ENCODE measurements around the gene DYNLL1.

DYNLL1 gene

DNA sequence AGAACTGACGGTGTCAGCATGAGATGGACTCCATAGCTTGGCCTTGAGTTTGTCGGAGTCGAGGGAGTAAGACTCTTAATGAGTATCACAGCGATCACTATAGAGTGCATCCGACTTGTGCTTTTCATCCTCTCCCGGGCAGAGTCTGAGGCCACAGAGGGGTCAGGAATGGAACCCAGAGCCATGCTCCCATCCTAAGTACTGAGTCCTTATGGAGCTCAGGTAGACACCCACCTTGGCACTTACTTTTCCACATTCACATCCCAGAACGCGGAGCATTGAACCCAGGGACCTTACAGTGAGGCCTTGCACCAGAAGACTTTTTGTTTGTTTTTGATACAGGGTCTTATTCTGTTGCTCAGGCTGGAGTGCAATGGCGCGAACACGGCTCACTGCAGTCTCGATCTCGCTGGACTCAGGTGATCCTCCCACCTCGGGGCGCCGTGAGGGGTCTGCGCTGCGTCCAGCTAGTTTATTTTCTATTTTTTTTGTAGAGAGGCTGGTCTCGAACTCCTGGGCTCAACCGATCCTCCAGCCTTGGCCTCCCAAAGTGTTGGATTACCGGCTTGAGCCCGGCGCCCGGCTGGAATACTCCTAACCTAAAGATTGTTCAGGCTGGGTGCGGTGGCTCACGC is 25.6 kb upstream of the DYNLL1 start:
- peaks cover 19% of the 10 kb centered on the region for H3K36me3 ChIP-seq (replicated peaks; ENCODE audit: low read depth, low read length)
- TF ChIP-seq, protein P1, sequence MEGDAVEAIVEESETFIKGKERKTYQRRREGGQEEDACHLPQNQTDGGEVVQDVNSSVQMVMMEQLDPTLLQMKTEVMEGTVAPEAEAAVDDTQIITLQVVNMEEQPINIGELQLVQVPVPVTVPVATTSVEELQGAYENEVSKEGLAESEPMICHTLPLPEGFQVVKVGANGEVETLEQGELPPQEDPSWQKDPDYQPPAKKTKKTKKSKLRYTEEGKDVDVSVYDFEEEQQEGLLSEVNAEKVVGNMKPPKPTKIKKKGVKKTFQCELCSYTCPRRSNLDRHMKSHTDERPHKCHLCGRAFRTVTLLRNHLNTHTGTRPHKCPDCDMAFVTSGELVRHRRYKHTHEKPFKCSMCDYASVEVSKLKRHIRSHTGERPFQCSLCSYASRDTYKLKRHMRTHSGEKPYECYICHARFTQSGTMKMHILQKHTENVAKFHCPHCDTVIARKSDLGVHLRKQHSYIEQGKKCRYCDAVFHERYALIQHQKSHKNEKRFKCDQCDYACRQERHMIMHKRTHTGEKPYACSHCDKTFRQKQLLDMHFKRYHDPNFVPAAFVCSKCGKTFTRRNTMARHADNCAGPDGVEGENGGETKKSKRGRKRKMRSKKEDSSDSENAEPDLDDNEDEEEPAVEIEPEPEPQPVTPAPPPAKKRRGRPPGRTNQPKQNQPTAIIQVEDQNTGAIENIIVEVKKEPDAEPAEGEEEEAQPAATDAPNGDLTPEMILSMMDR (IDR thresholded peaks at IDR 0.05; ENCODE audit: low read depth, low read length), result no peak
- TF ChIP-seq EZH2phosphoT487 (IDR thresholded peaks at IDR 0.05; ENCODE audit: low read depth), result no peak
- no peaks in the 10 kb centered on the region for H3K27me3 ChIP-seq (ENCODE audit: low read depth, low read length)
- peak overlapping the region; percentile 91 for H3K4me2 ChIP-seq (ENCODE audit: low read length)
- no peaks in the 10 kb centered on the region for H3K9me3 ChIP-seq (ENCODE audit: insufficient read depth, low read length)
- peaks cover 37% of the 10 kb centered on the region for H4K20me1 ChIP-seq (ENCODE audit: insufficient read depth, low read length)
- H3K9ac ChIP-seq (ENCODE audit: low read length), result peak overlapping the region; percentile 67
- H2AFZ ChIP-seq (ENCODE audit: low read depth, low read length), result peak overlapping the region; percentile 68; the same call in 1 of the 2 replicates
- peaks cover 13% of the 10 kb centered on the region; the same call in 1 of the 2 replicates for H3K4me1 ChIP-seq (ENCODE audit: low read length)
- H3K79me2 ChIP-seq (ENCODE audit: low read length), result peaks cover 49% of the 10 kb centered on the region
- no peak overlapping the region for H3K27ac ChIP-seq (ENCODE audit: low read length)
- H3K4me3 ChIP-seq (ENCODE audit: low read length), result peak overlapping the region; percentile 89

DNA sequence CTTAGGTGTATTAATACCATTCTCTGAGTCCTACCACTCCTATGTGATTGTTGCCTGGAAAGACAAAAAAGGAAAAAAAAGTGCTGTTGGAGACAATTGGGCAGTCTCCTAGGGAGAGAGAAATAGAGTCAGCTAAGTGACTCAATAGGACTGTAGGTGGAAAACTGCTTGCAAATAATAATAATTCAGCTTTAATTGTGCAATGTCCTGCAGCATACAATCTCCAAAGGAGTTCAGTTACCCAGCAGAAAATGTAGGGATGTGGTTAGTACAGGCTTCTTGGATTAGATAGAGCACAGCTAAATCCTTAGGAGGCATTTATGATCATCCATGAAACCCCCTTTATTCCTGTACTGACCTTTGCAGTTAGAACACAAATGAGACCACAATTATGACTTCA is 23.4 kb upstream of the DYNLL1 start:
- Histone ChIP-seq H2AFZ (ENCODE audit: low read depth, low read length) (no peak overlapping the region), H3K4me1 (ENCODE audit: low read length) (peaks cover 10% of the 10 kb centered on the region; the same call in 1 of the 2 replicates), H3K27ac (ENCODE audit: low read length) (no peak overlapping the region)

DNA sequence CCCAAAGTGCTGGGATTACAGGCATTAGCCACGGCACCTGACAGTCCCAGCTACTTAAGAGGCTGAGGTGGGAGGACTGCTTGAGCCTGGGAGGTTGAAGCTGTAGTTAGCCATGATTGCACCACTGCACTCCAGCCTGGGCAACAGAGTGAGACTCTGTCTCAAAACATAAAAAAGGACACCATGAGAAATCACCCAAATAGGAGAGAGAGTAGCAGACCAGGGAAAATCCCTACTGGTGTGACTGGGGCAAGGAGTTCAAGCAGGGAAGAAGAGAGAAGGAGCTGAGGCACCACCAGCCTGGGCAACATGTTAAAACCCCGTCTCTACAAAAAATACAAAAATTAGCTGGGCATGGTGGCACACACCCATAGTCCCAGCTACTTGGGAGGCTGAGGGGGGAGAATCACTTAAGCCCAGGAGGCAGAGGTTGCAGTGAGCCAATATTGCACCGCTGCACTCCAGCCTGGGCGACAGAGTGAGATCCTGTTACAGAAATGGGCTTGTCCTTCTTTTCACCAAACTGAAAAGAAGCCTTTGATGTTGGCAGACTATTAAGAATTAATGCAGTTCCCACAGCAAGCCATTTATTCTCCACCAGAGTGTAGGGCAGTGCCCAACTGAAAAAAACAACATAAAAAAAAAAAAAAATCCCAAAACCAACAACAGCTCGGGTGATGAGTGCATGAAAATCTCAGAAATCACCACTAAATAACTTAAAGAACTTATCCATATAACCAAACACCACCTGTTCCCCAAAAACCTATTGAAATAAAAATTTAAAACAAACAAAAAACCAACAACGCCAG is 21.9 kb upstream of the DYNLL1 start:
- H4K20me1 ChIP-seq (ENCODE audit: insufficient read depth, low read length), result no peaks in the 10 kb centered on the region
- no peak overlapping the region for H3K9ac ChIP-seq (ENCODE audit: low read length)
- H3K36me3 ChIP-seq (replicated peaks; ENCODE audit: low read depth, low read length), result no peaks in the 10 kb centered on the region
- H3K9me3 ChIP-seq (ENCODE audit: insufficient read depth, low read length), result no peaks in the 10 kb centered on the region
- peaks cover 10% of the 10 kb centered on the region; the same call in 1 of the 2 replicates for H3K4me1 ChIP-seq (ENCODE audit: low read length)
- no peak overlapping the region for H3K4me3 ChIP-seq (ENCODE audit: low read length)
- TF ChIP-seq, protein P1 (IDR thresholded peaks at IDR 0.05; ENCODE audit: low read depth, low read length), result no peak
- no peak for TF ChIP-seq EZH2phosphoT487 (IDR thresholded peaks at IDR 0.05; ENCODE audit: low read depth)
- peak overlapping the region; percentile 6; the same call in 1 of the 2 replicates for H3K4me2 ChIP-seq (ENCODE audit: low read length)
- no peak overlapping the region for H2AFZ ChIP-seq (ENCODE audit: low read depth, low read length)
- peaks cover 12% of the 10 kb centered on the region for H3K79me2 ChIP-seq (ENCODE audit: low read length)
- H3K27ac ChIP-seq (ENCODE audit: low read length), result no peak overlapping the region
- H3K27me3 ChIP-seq (ENCODE audit: low read depth, low read length), result no peaks in the 10 kb centered on the region

More for the DNA sequence above, 23.4 kb upstream of the DYNLL1 start:
- Histone ChIP-seq H3K4me3 (ENCODE audit: low read length) (no peak overlapping the region), H3K4me2 (ENCODE audit: low read length) (no peak overlapping the region), H4K20me1 (ENCODE audit: insufficient read depth, low read length) (peaks cover 14% of the 10 kb centered on the region), H3K36me3 (replicated peaks; ENCODE audit: low read depth, low read length) (peaks cover 1% of the 10 kb centered on the region), H3K9me3 (ENCODE audit: insufficient read depth, low read length) (no peaks in the 10 kb centered on the region), H3K27me3 (ENCODE audit: low read depth, low read length) (no peaks in the 10 kb centered on the region), H3K79me2 (ENCODE audit: low read length) (peaks cover 27% of the 10 kb centered on the region), H3K9ac (ENCODE audit: low read length) (no peak overlapping the region)
- no peak for TF ChIP-seq EZH2phosphoT487 (IDR thresholded peaks at IDR 0.05; ENCODE audit: low read depth)
- TF ChIP-seq, protein P1 (IDR thresholded peaks at IDR 0.05; ENCODE audit: low read depth, low read length), result no peak

DNA sequence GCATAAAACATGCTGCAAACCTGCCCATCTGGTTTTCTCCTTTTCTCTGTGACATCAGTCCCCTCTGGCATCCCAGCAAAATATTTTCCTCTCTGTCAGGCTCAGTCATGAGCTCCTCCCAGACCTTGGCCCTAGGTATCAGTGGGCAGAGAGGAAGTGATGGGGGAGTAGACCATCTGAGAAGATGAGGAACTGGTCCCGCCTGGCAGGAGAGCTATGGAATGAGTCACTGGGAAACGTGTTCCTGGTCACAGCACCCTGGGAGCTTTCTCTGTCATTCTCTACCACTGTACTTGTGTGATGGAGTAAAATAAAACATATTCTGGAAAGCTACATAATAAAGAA is 21.3 kb upstream of the DYNLL1 start:
- Histone ChIP-seq H2AFZ (ENCODE audit: low read depth, low read length) (no peak overlapping the region), H3K4me3 (ENCODE audit: low read length) (no peak overlapping the region), H4K20me1 (ENCODE audit: insufficient read depth, low read length) (no peaks in the 10 kb centered on the region), H3K4me1 (ENCODE audit: low read length) (peaks cover 10% of the 10 kb centered on the region; the same call in 1 of the 2 replicates), H3K36me3 (replicated peaks; ENCODE audit: low read depth, low read length) (no peaks in the 10 kb centered on the region), H3K4me2 (ENCODE audit: low read length) (peak overlapping the region; percentile 6; the same call in 1 of the 2 replicates), H3K27ac (ENCODE audit: low read length) (no peak overlapping the region), H3K79me2 (ENCODE audit: low read length) (peaks cover 6% of the 10 kb centered on the region; the same call in 1 of the 2 replicates), H3K27me3 (ENCODE audit: low read depth, low read length) (no peaks in the 10 kb centered on the region), H3K9me3 (ENCODE audit: insufficient read depth, low read length) (no peaks in the 10 kb centered on the region), H3K9ac (ENCODE audit: low read length) (no peak overlapping the region)
- TF ChIP-seq, protein P1 (IDR thresholded peaks at IDR 0.05; ENCODE audit: low read depth, low read length), result no peak
- TF ChIP-seq EZH2phosphoT487 (IDR thresholded peaks at IDR 0.05; ENCODE audit: low read depth), result no peak
